ENCODE measurements around the gene MYO18A.

MYO18A gene

DNA sequence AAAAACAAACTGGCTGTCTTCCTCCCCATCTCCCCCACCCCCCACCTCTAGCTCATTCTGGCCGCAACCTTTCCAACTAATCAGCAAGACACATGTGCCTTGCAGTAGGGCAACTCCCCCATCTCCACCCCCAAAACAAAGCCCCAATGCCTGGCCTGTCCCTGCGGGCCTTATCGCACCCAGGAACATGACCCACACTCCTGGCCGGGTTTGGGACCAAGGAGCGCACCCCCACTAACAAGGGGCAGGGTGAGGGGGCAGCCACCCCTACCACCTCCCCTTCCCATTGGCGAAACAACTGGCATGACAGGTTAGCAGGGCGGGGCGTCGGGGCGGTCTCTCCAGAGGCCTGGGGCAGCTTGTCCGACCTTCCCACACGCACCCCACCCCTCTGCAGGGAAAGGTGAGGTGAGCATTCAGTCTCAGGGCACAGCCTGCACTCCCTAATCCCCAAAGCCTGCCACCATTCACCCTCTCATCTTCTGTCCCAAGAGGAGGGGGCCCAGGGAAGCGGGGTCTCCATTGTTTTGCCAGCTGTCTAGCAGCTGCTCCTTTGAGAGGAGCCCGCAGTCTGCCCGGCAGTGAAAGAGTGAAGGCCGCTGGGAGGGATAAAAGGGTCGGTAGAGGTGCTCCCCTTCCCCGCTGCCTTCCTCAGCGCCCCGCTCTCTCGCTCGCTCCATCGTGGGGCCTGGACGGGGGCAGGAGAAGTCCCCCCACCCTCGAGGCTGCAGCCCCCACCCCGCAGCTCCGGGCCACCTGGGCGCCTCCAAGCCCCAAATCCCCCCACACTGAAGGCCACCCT lies 765 bp downstream of the MYO18A start:
- Histone ChIP-seq H3K79me2 (ENCODE audit: insufficient read depth, low read length) (no peaks in the 10 kb centered on the region; the same call in 1 of the 2 replicates), H3K4me2 (ENCODE audit: insufficient read depth, low read length) (peak overlapping the region; percentile 67), H4K20me1 (ENCODE audit: insufficient read depth, low read length) (no peaks in the 10 kb centered on the region; the same call in 1 of the 2 replicates), H3K9me3 (ENCODE audit: insufficient read depth, low read length, severe bottlenecking) (no peaks in the 10 kb centered on the region), H3K36me3 (ENCODE audit: insufficient read depth, low read length) (no peaks in the 10 kb centered on the region), H3K4me1 (ENCODE audit: insufficient read depth, low read length) (peaks cover 21% of the 10 kb centered on the region), H3K9ac (ENCODE audit: low read depth, low read length) (peak overlapping the region; percentile 48), H3K27ac (ENCODE audit: low read length) (no peak overlapping the region), H2AFZ (ENCODE audit: low read depth, low read length) (peak overlapping the region; percentile 68), H3K27me3 (ENCODE audit: insufficient read depth, low read length, poor library complexity) (no peaks in the 10 kb centered on the region), H3K4me3 (ENCODE audit: low read depth in 1 of 2, low read length in 2 of 2) (peak overlapping the region; percentile 28 to 61; a peak in 3 of 4 replicates)
- ATAC-seq (ENCODE audit: insufficient read depth, low read depth) (peak; percentile 9; the same call in 1 of the 3 replicates), DNase-seq (peak; percentile 18)
- TF ChIP-seq, protein P1, sequence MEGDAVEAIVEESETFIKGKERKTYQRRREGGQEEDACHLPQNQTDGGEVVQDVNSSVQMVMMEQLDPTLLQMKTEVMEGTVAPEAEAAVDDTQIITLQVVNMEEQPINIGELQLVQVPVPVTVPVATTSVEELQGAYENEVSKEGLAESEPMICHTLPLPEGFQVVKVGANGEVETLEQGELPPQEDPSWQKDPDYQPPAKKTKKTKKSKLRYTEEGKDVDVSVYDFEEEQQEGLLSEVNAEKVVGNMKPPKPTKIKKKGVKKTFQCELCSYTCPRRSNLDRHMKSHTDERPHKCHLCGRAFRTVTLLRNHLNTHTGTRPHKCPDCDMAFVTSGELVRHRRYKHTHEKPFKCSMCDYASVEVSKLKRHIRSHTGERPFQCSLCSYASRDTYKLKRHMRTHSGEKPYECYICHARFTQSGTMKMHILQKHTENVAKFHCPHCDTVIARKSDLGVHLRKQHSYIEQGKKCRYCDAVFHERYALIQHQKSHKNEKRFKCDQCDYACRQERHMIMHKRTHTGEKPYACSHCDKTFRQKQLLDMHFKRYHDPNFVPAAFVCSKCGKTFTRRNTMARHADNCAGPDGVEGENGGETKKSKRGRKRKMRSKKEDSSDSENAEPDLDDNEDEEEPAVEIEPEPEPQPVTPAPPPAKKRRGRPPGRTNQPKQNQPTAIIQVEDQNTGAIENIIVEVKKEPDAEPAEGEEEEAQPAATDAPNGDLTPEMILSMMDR (IDR thresholded peaks at IDR 0.05; ENCODE audit: borderline replicate concordance, extremely low read depth, low read length, poor library complexity, severe bottlenecking): no peak
- TF ChIP-seq EZH2 (IDR thresholded peaks at IDR 0.05; ENCODE audit: borderline replicate concordance, low read depth, low read length, severe bottlenecking): no peak

DNA sequence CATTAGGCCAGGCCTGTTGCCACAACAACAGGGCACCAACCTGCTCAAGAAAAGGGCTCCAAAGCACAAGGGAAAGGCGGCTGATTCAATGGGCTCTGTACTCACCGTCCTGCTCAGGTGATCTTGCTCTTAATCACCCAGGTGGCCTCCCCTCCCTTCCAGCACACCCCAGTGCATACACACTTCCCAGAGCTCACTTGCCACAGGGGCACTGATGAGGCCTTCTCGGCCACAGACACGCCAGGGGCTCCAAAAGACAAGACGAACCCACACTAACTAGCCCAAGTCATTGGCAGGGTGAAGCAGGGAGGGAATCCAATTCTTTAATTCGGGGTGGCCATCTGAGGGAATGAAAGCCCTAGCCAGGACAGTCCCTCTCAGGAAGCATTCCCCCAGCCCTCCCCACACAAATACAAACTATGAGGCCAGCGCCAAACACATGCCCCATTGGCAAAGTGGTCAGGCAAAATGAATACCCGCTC lies 1.4 kb downstream of the MYO18A start:
- Histone ChIP-seq H3K36me3 (ENCODE audit: insufficient read depth, low read length) (no peaks in the 10 kb centered on the region), H3K27ac (ENCODE audit: low read length) (no peak overlapping the region), H3K9me3 (ENCODE audit: insufficient read depth, low read length, severe bottlenecking) (no peaks in the 10 kb centered on the region), H2AFZ (ENCODE audit: low read depth, low read length) (no peak overlapping the region), H4K20me1 (ENCODE audit: insufficient read depth, low read length) (no peaks in the 10 kb centered on the region; the same call in 1 of the 2 replicates), H3K4me3 (ENCODE audit: low read depth in 1 of 2, low read length in 2 of 2) (peak overlapping the region in 1 of 2 experiments; percentile 61; a peak in 1 of 4 replicates), H3K79me2 (ENCODE audit: insufficient read depth, low read length) (no peaks in the 10 kb centered on the region; the same call in 1 of the 2 replicates), H3K9ac (ENCODE audit: low read depth, low read length) (peak overlapping the region; percentile 48; the same call in 1 of the 2 replicates), H3K4me1 (ENCODE audit: insufficient read depth, low read length) (peaks cover 21% of the 10 kb centered on the region), H3K4me2 (ENCODE audit: insufficient read depth, low read length) (peak overlapping the region; percentile 67), H3K27me3 (ENCODE audit: insufficient read depth, low read length, poor library complexity) (no peaks in the 10 kb centered on the region)
- TF ChIP-seq, protein P1 (IDR thresholded peaks at IDR 0.05; ENCODE audit: borderline replicate concordance, extremely low read depth, low read length, poor library complexity, severe bottlenecking): no peak
- TF ChIP-seq EZH2 (IDR thresholded peaks at IDR 0.05; ENCODE audit: borderline replicate concordance, low read depth, low read length, severe bottlenecking): no peak
- ATAC-seq (ENCODE audit: insufficient read depth, low read depth) (no peak), DNase-seq (no peak)

DNA sequence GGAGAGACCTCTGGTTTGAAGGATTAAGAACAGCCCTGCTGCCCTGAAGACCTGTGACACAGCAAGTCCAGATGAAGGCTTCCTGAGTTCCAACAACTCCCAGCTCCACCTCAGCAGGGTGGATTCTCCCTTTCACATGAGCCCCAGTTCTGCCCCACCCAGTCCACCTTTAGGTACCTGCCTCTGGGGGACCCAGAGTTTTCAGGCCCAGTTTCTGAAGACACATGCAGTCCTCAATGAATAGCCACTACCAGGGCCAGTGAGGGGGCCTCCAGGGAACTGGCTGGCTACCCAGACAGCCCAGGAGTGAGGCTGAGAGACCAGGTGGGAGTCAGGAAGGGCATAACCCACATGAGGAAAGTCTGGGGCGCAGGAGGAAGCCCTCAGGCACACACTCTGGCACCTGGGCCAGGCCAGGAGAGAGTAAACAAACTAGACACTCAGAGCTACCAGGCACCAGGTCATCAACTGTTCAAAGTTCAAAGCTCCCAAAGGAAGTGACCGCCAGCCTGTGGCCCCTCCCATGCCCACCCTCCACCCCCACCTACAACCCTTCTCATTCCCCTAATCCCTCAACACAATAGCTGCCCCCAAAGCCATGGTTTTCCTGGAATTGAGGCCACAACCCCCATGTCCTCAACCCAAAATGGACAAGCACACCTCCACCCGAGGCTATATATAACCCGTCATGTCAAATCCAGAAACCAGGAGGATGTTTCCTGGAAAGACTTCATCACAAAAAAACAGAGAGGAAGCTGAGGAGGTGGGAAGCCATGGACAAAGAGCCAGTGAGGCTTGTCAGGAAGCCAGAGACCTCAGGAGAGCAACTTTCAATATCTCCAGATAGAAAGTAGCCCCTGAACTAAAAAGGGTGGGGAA lies 2.1 kb downstream of the MYO18A start:
- Histone ChIP-seq H3K27ac (ENCODE audit: low read length) (no peak overlapping the region), H4K20me1 (ENCODE audit: insufficient read depth, low read length) (no peaks in the 10 kb centered on the region; the same call in 1 of the 2 replicates), H3K4me3 (ENCODE audit: low read depth in 1 of 2, low read length in 2 of 2) (no peak overlapping the region), H3K9me3 (ENCODE audit: insufficient read depth, low read length, severe bottlenecking) (no peaks in the 10 kb centered on the region), H3K79me2 (ENCODE audit: insufficient read depth, low read length) (no peaks in the 10 kb centered on the region; the same call in 1 of the 2 replicates), H2AFZ (ENCODE audit: low read depth, low read length) (no peak overlapping the region), H3K9ac (ENCODE audit: low read depth, low read length) (no peak overlapping the region; the same call in 1 of the 2 replicates), H3K4me2 (ENCODE audit: insufficient read depth, low read length) (peak overlapping the region; percentile 32; the same call in 1 of the 2 replicates), H3K4me1 (ENCODE audit: insufficient read depth, low read length) (peaks cover 21% of the 10 kb centered on the region), H3K36me3 (ENCODE audit: insufficient read depth, low read length) (no peaks in the 10 kb centered on the region), H3K27me3 (ENCODE audit: insufficient read depth, low read length, poor library complexity) (no peaks in the 10 kb centered on the region)
- no peak for ATAC-seq (ENCODE audit: insufficient read depth, low read depth)
- TF ChIP-seq, protein P1 (IDR thresholded peaks at IDR 0.05; ENCODE audit: borderline replicate concordance, extremely low read depth, low read length, poor library complexity, severe bottlenecking): no peak
- no peak for TF ChIP-seq EZH2 (IDR thresholded peaks at IDR 0.05; ENCODE audit: borderline replicate concordance, low read depth, low read length, severe bottlenecking)
- no peak for DNase-seq

All from DND-41 (cell line).